Lower leg skin (tissue), 4 donors: ENCODE results near the gene LENG1. TPM values are rescaled to one million over a fixed set of nuclear protein-coding genes. Genes with fewer than 3 reads are reported as not detected.
"Not testable (repeated sequence)": the region's sequence is repeated elsewhere in the genome, so short reads cannot be mapped to it uniquely, and the experiment has no call there.

Source experiments
- DNase-seq, 2 donors: peaks; one replicate each; pipeline ENCODE4 v3.0.0-alpha.2; 2019; ENCODE audit warnings: low spot score in 2 of 2
- H3K4me3 ChIP-seq: fragments of 200-600 bp; sonication (generic); 2 replicates; pipeline ENCODE4 v1.5.1; 2017; ENCODE audit warnings: mild to moderate bottlenecking, low read depth; ENCODE audit not compliant: poor library complexity, severe bottlenecking
- POLR2A ChIP-seq, 2 donors: fragments of 450-650 bp; IDR thresholded peaks; one replicate each; pipeline ENCODE4 v1.6.1; 2016 to 2017; ENCODE audit warnings: antibody characterized with exemption in 2 of 2, mild to moderate bottlenecking in 1 of 2, moderate library complexity in 1 of 2
- WGBS, 2 donors: methylation state at CpG; one replicate each; pipeline ENCODE4 v1.1.5; 2018; 5-methylcytosine and 5-hydroxymethylcytosine counted together
- intact Hi-C: fragments of 100-400 bp; cut with DNase I; formaldehyde crosslinking; loops from one replicate; pipeline ENCODE4 v1.15.0; 2023; ENCODE audit warnings: low total_unique reads
- total RNA-seq, 4 donors: library from RNA; depleted of rRNA; stranded (reverse); fragments of >200 nt; gene quantifications; one replicate each; pipeline ENCODE4 v1.1.0, GENCODE V29; 2016
- TF ChIP-seq, protein P1 (sequence below), 3 donors: fragments of 450-650 bp; IDR thresholded peaks; one replicate each; pipeline ENCODE4 v1.5.1; 2016; ENCODE audit warnings: antibody characterized with exemption in 3 of 3, mild to moderate bottlenecking in 3 of 3, moderate library complexity in 2 of 3

The LENG1 gene
- total RNA-seq, 4 donors from 2014 or later, result 6.0 to 8.4 (median 6.6) TPM

- no peak for TF ChIP-seq POLR2A (IDR thresholded peaks at IDR 0.05)
- TF ChIP-seq, protein P1, sequence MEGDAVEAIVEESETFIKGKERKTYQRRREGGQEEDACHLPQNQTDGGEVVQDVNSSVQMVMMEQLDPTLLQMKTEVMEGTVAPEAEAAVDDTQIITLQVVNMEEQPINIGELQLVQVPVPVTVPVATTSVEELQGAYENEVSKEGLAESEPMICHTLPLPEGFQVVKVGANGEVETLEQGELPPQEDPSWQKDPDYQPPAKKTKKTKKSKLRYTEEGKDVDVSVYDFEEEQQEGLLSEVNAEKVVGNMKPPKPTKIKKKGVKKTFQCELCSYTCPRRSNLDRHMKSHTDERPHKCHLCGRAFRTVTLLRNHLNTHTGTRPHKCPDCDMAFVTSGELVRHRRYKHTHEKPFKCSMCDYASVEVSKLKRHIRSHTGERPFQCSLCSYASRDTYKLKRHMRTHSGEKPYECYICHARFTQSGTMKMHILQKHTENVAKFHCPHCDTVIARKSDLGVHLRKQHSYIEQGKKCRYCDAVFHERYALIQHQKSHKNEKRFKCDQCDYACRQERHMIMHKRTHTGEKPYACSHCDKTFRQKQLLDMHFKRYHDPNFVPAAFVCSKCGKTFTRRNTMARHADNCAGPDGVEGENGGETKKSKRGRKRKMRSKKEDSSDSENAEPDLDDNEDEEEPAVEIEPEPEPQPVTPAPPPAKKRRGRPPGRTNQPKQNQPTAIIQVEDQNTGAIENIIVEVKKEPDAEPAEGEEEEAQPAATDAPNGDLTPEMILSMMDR (IDR thresholded peaks at IDR 0.05), result no peak
- H3K4me3 ChIP-seq, result no peak overlapping the region
- 80 to 84% methylated on average over 10 of the region's 10 CpGs for WGBS, 2 donors
- DNase-seq, result no peak
- intact Hi-C loops, result no loop called here
These were observed 19.8 kb upstream of the LENG1 start for GRCh38 chr19:54179262-54179852.

DNA sequence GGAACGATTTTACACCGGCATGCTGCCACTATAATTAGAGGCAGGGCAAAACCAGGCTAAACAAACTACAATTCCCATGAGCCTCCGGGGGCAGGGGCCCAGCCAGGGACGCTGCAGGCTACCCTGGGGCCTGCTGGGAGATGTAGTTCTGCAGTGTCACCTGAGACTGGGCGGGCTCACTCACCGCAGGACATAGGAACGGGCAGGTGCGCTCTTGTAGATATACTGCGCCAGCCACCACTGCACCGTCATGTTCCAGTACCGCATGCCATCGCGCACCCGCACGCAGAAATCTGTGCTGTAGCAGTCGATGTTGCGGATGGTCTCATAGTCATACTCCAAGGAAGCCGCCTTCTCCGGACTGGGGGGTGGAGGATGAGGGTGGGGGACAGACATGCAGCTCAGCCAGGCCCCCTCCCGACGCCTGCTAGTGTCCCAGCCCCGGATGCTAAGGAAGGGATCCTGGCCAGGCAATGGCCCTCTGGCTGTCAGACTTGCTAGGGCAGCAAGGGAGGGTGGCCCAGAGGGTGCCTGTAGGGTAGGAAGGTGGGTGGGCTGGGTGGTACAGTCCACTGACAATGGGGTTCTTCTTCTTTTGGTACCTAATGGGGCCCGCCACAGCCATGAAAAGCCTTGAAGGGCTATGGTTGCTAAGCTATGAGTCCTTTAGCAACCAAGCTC is 19.2 kb upstream of the LENG1 start:
- TF ChIP-seq POLR2A (IDR thresholded peaks at IDR 0.05), result no peak
- TF ChIP-seq, protein P1 (IDR thresholded peaks at IDR 0.05), result no peak
- no peak overlapping the region for H3K4me3 ChIP-seq
- no peak for DNase-seq
- 53 to 89% methylated on average over 18 to 23 of the region's 23 CpGs for WGBS, 2 donors
- intact Hi-C loops, result no loop called here

- DNase-seq, result no peak
- intact Hi-C loops, result no loop called here
- 67 to 78% methylated on average over 17 to 23 of the region's 25 CpGs for WGBS, 2 donors
- H3K4me3 ChIP-seq, result no peak overlapping the region
- TF ChIP-seq, protein P1 (IDR thresholded peaks at IDR 0.05), result no peak
- no peak for TF ChIP-seq POLR2A (IDR thresholded peaks at IDR 0.05)
These were observed 14.7 kb upstream of the LENG1 start for GRCh38 chr19:54173951-54174834.

GRCh38 chr19:54173359-54173699 is 13.8 kb upstream of the LENG1 start:
- intact Hi-C loops, result no loop called here
- WGBS, 2 donors, result 37 to 43% methylated on average over 15 of the region's 15 CpGs
- no peak for DNase-seq
- TF ChIP-seq, protein P1 (IDR thresholded peaks at IDR 0.05), result no peak
- TF ChIP-seq POLR2A (IDR thresholded peaks at IDR 0.05), result no peak
- no peak overlapping the region for H3K4me3 ChIP-seq

DNA sequence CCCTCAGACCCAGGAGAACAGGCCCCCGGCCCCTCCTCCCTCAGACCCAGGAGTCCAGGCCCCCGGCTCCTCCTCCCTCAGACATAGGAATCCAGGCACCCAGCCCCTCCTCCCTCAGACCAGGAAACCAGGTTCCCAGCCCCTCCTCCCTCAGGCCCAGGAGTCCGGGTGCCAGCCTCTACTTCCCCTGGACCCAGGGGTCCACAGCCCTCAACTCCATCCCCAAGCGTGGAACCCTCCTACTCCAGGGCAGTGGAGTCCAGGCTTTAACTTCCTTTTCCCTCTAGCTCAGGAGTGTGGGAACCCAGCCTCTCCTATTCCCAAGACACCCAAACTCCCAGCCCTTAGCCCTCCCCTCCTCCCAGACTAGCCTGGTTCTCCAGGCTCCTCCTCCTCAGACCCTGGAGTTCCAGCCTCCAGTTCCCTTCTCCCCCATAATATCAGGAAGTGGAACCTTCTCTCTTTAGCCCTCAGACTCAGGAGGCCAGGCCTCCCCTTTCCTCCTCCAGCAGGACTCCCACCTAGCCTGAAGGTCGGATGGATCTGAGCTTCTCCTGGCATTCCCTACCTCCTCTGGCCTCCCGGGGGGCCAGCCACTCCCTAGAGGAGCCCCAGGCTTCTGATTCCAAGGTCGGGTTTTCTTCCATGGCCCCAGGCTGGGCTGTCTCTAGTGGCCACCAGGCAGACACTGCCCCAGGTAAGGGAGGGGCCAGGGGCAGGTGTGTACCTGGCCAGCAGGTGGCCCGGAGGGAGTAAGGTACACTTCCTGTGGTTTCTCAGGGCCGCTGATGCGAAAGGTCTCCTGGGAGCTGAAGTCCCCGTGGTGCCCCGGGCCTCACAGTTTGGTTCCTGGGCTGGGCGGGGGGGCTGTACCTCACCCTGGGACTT is 13.2 kb upstream of the LENG1 start, which contains the start of gene TMC4:
Gene TMC4, minus strand, starts transcription at position 690 of the 888 bp plus-strand sequence. Its CDS starts 43 bp downstream, at position 647.
- no peak within 1 kb of the TSS for H3K4me3 ChIP-seq
- intact Hi-C loops, result no loop called here
- no peak for DNase-seq
- WGBS, 2 donors, result 14 to 20% methylated on average over 10 to 12 of the region's 13 CpGs
- TF ChIP-seq, protein P1 (IDR thresholded peaks at IDR 0.05), result no peak
- no peak for TF ChIP-seq POLR2A (IDR thresholded peaks at IDR 0.05)

- DNase-seq, intact Hi-C loops, H3K4me3 ChIP-seq: not testable (repeated sequence)
- WGBS, 2 donors, result 70 to 75% methylated on average over 16 to 17 of the region's 23 CpGs
These were observed 12.4 kb upstream of the LENG1 start for GRCh38 chr19:54171736-54172431.
